K562 (cell line): ENCODE measurements around the gene CARD8. TPM values are rescaled to one million over a fixed set of nuclear protein-coding genes. Genes with fewer than 3 reads are reported as not detected.
A peak's percentile ranks its signal among the peaks of the same experiment; 100 is the strongest.

Experiments used
- ATAC-seq: fragments of 200-7000 bp; cut with Tn5 transposase; 3 replicates; pipeline ENCODE4 v1.9.1; 2020; ENCODE audit warnings: moderate library complexity
- BruUV-seq: library from RNA; stranded (reverse); fragments of 400-500 nt; replicated peaks from 2 replicates; lab custom pipeline; 2021; lab: Mats Ljungman, UMichigan
- CTCF ChIA-PET: fragments of 300-600 bp; formaldehyde crosslinking; extraction: SDS; loops from one replicate; lab custom pipeline; 2021; ENCODE audit warnings: low intra/inter-chr PET ratio; lab: Yijun Ruan, JAX
- POLR2A ChIA-PET: fragments of 300-600, 350-650 bp; sonication (Branson Sonifier 250); formaldehyde crosslinking; extraction: SDS; loops from one replicate; lab custom pipeline; 2021; ENCODE audit warnings: antibody characterized with exemption, inconsistent platforms; lab: Yijun Ruan, JAX
- DNase-seq, 4 experiments: peaks; one replicate each; pipeline versions ENCODE4 v3.0.0 to v3.0.0-alpha.2; 2011 to 2018; ENCODE audit warnings: low spot score in 3 of 4, mixed read lengths in 3 of 4; ENCODE audit errors: extremely low read depth in 1 of 4
- FAIRE-seq: peaks from 2 replicates; lab custom pipeline; 2011; peaks lifted over from hg19 to GRCh38; lab: Jason Lieb, UNC
- H2AFZ ChIP-seq: 2 replicates; pipeline ENCODE4 v1.6.0; 2011; ENCODE audit warnings: low read depth, low read length, control low read depth, inconsistent platforms
- H3K27ac ChIP-seq: fragments of 200-600 bp; 3 replicates; pipeline ENCODE4 v1.8.0; 2011; ENCODE audit warnings: low read depth, mild to moderate bottlenecking, control low read depth, inconsistent platforms, low read length, moderate library complexity, mixed read lengths; ENCODE audit errors: extremely low read depth
- H3K27me3 ChIP-seq, 2 experiments: fragments of 300-600 bp in 1 of 2; 2 replicates in 1 of 2; 3 replicates in 1 of 2; pipeline versions ENCODE4 v1.6.0 to v1.8.0; 2011; ENCODE audit warnings: inconsistent platforms in 2 of 2, low read length in 2 of 2, mild to moderate bottlenecking in 1 of 2, mixed read lengths in 1 of 2, moderate library complexity in 1 of 2; ENCODE audit not compliant: control insufficient read depth in 2 of 2, insufficient read depth in 2 of 2
- H3K36me3 ChIP-seq: fragments of 300-600 bp; 3 replicates; pipeline ENCODE4 v1.8.0; 2011; ENCODE audit warnings: mild to moderate bottlenecking, low read length, inconsistent platforms; ENCODE audit not compliant: control insufficient read depth, insufficient read depth
- H3K4me1 ChIP-seq, 2 experiments: fragments of 200-600 bp in 1 of 2; replicated peaks in 1 of 2; 2 replicates in 1 of 2; 3 replicates in 1 of 2; pipeline versions ENCODE4 v1.5.1 to v1.8.0; 2011; ENCODE audit warnings: inconsistent platforms in 2 of 2, low read length in 2 of 2, mild to moderate bottlenecking in 1 of 2, mixed read lengths in 1 of 2, moderate library complexity in 1 of 2; ENCODE audit not compliant: control insufficient read depth in 2 of 2, insufficient read depth in 2 of 2
- H3K4me2 ChIP-seq: 2 replicates; pipeline ENCODE4 v1.6.1; 2011; ENCODE audit warnings: low read length, control low read depth, inconsistent platforms, mixed read lengths; ENCODE audit not compliant: insufficient read depth
- H3K4me3 ChIP-seq: fragments of 200-600 bp; sonication (generic), shearing (Covaris generic); 2 replicates; pipeline ENCODE4 v1.5.1; 2016; ENCODE audit warnings: control low read depth, inconsistent platforms
- H3K79me2 ChIP-seq: fragments of 200-600 bp; 3 replicates; pipeline ENCODE4 v1.8.0; 2011; ENCODE audit warnings: low read length, inconsistent platforms; ENCODE audit not compliant: control insufficient read depth, insufficient read depth
- H3K9ac ChIP-seq, 2 experiments: 2 replicates each; pipeline versions ENCODE4 v1.6.0 to v1.6.1; 2011; ENCODE audit warnings: low read depth in 2 of 2, low read length in 2 of 2, control low read depth in 1 of 2, inconsistent platforms in 1 of 2, mild to moderate bottlenecking in 1 of 2, mixed read lengths in 1 of 2; ENCODE audit not compliant: insufficient read depth in 1 of 2
- H3K9me1 ChIP-seq: one replicate; pipeline ENCODE4 v1.6.0; 2011; ENCODE audit warnings: inconsistent platforms, mild to moderate bottlenecking, low read length, moderate library complexity; ENCODE audit not compliant: control insufficient read depth, insufficient read depth
- H3K9me3 ChIP-seq: replicated peaks from 2 replicates; pipeline ENCODE4 v1.5.1; 2011; ENCODE audit warnings: low read depth, low read length, inconsistent platforms; ENCODE audit not compliant: control insufficient read depth, insufficient read depth
- H4K20me1 ChIP-seq: replicated peaks from 2 replicates; pipeline ENCODE4 v1.6.1; 2011; ENCODE audit warnings: low read length, inconsistent platforms, mixed read lengths; ENCODE audit not compliant: control insufficient read depth, insufficient read depth
- CHCHD3 ChIP-seq: fragments of 250-450 bp; sonication (Bioruptor Pico); IDR thresholded peaks from 2 replicates; pipeline ENCODE4 v2.1.2; 2022; ENCODE audit warnings: mild to moderate bottlenecking
- FOXK2 ChIP-seq, 2 experiments: fragments of 450-650 bp; IDR thresholded peaks in 1 of 2; conservative IDR thresholded peaks in 1 of 2; 2 replicates each; pipeline ENCODE4 v1.6.1; 2016; ENCODE audit warnings: low read depth in 2 of 2, mild to moderate bottlenecking in 1 of 2
- GTF3C2 ChIP-seq: IDR thresholded peaks from 3 replicates; pipeline ENCODE4 v1.6.1; 2011; ENCODE audit warnings: borderline replicate concordance, mild to moderate bottlenecking, moderate library complexity; ENCODE audit not compliant: insufficient read length; ENCODE audit errors: extremely low read depth
- NEUROD1 ChIP-seq: fragments of 150-350 bp; IDR thresholded peaks from 2 replicates; pipeline ENCODE4 v1.6.1; 2014; ENCODE audit warnings: borderline replicate concordance, low read length, low read depth; ENCODE audit not compliant: partially characterized antibody
- NFIX ChIP-seq: fragments of 250-450 bp; sonication (Bioruptor Pico); IDR thresholded peaks from 2 replicates; pipeline ENCODE4 v1.4.0; 2020; ENCODE audit warnings: low read depth, mild to moderate bottlenecking, moderate library complexity
- PREB ChIP-seq: sonication (generic); formaldehyde crosslinking; IDR thresholded peaks from 2 replicates; pipeline ENCODE4 v1.8.1; 2023; ENCODE audit warnings: mild to moderate bottlenecking, missing genetic modification reagents
- RBFOX2 ChIP-seq: fragments of 200-400 bp; formaldehyde crosslinking; IDR thresholded peaks from 2 replicates; pipeline ENCODE4 v1.6.1; 2017; ENCODE audit warnings: low read depth, mild to moderate bottlenecking, low read length, moderate library complexity
- SRSF9 ChIP-seq: fragments of 200-400 bp; formaldehyde crosslinking; IDR thresholded peaks from 2 replicates; pipeline ENCODE4 v1.6.1; 2017; ENCODE audit warnings: low read depth, low read length, borderline replicate concordance
- STAT5A ChIP-seq: IDR thresholded peaks from 2 replicates; pipeline ENCODE4 v1.6.1; 2012; ENCODE audit warnings: low read length, inconsistent platforms, borderline replicate concordance
- TAF1 ChIP-seq: IDR thresholded peaks from 2 replicates; pipeline ENCODE4 v1.6.1; 2011; ENCODE audit warnings: mild to moderate bottlenecking, low read length, moderate library complexity; ENCODE audit not compliant: insufficient read depth, control insufficient read depth, severe bottlenecking; ENCODE audit errors: extremely low read depth
- TBP ChIP-seq: optimal IDR thresholded peaks from 2 replicates; pipeline ENCODE3; 2011; ENCODE audit warnings: low read depth, low read length, improper control_type of control experiment
- TCF15 ChIP-seq: fragments of 250-450 bp; sonication (Bioruptor Pico); IDR thresholded peaks from 2 replicates; pipeline ENCODE4 v1.8.0; 2022; ENCODE audit warnings: moderate library complexity, mild to moderate bottlenecking, inconsistent platforms
- ZFP30 ChIP-seq: fragments of 250-450 bp; sonication (Bioruptor Pico); IDR thresholded peaks from 2 replicates; pipeline ENCODE4 v1.8.0; 2022; ENCODE audit warnings: moderate library complexity, mild to moderate bottlenecking, inconsistent platforms, borderline replicate concordance
- ZNF644 ChIP-seq: fragments of 200-800 bp; sonication (Bioruptor generic); IDR thresholded peaks from 2 replicates; pipeline ENCODE4 v1.6.1; 2016; ENCODE audit warnings: low read depth, missing genetic modification characterization, missing compliant biosample characterization
- WGBS: fragments of 100-300 bp; shearing (Covaris generic); methylation state at CpG from one replicate; pipeline ENCODE4 v1.1.6; 2016; ENCODE audit warnings: low coverage, mixed read lengths; ENCODE audit not compliant: insufficient coverage; ENCODE audit errors: missing lambda C conversion rate; 5-methylcytosine and 5-hydroxymethylcytosine counted together
- in situ Hi-C: fragments of 300-500 bp; cut with MboI; formaldehyde crosslinking; loops from 4 replicates; pipeline ENCODE4 v1.15.0; 2018; ENCODE audit warnings: inconsistent platforms, mixed read lengths
- intact Hi-C: fragments of 100-400 bp; cut with micrococcal nuclease; formaldehyde crosslinking; loops from 2 replicates; pipeline ENCODE4 v1.14.2; 2022
- polyA plus RNA-seq, 8 experiments: library from polyadenylated mRNA; depleted of rRNA in 4 of 8; stranded (reverse) in 5 of 8; unstranded in 3 of 8; fragments of >200 nt; fragmentation: Nextera tagmentation in 2 of 8; fragmentation: Illumina TruSeq in 1 of 8; extraction: Ambion mirVana in 2 of 8; extraction: Trizol in 1 of 8; gene quantifications; 2 replicates each; pipeline versions ENCODE4 v1.2.1 to v1.2.3, GENCODE V29; 2011 to 2014; ENCODE audit warnings: inconsistent platforms in 1 of 8, missing spikeins in 1 of 8
- total RNA-seq, 7 experiments: library from RNA; depleted of rRNA in 6 of 7; stranded (reverse); fragments of >200 nt in 6 of 7; fragmentation: Illumina TruSeq in 2 of 7; extraction: Trizol in 2 of 7; gene quantifications; 2 replicates each; pipeline versions ENCODE4 v1.2.1 to v1.2.3, GENCODE V29; 2011 to 2021; ENCODE audit warnings: low replicate concordance in 1 of 7

CARD8 gene
- total and polyA plus RNA-seq, 9 of the 15 experiments (the other 6 are each of a cell fraction or from before 2014, with no cell fraction given), result 11.5 to 26.4 (median 20.8) TPM

GRCh38 chr19:48249502-48250014 is 6.2 kb downstream of the CARD8 start (continued):
- TF ChIP-seq NEUROD1 (no peak), STAT5A (no peak), ZFP30 (no peak), NFIX (no peak), RBFOX2 (peak; percentile 36; the same call in 1 of the 2 replicates)

GRCh38 chr19:48248081-48248833 is 7.5 kb downstream of the CARD8 start:
- ATAC-seq, result no peak
- Histone ChIP-seq H4K20me1 (no peaks in the 10 kb centered on the region), H3K79me2 (peaks cover 10% of the 10 kb centered on the region), H3K9me3 (no peaks in the 10 kb centered on the region), H3K27me3 (no peaks in the 10 kb centered on the region), H3K4me3 (no peak overlapping the region), H2AFZ (no peak overlapping the region), H3K9ac (no peak overlapping the region), H3K4me1 (peaks cover 13 to 27% of the 10 kb centered on the region in 2 experiments; a peak in 3 of 5 replicates), H3K9me1 (no peaks in the 10 kb centered on the region), H3K27ac (no peak overlapping the region), H3K36me3 (peaks cover 21% of the 10 kb centered on the region; the same call in 2 of the 3 replicates), H3K4me2 (no peak overlapping the region)
- 93% methylated on average over 7 of the region's 7 CpGs for WGBS
- no peak for DNase-seq
- no peak for FAIRE-seq
- in situ Hi-C loops, result no loop called here
- ChIA-PET POLR2A (no interaction called here), CTCF (no interaction called here)
- TF ChIP-seq PREB (CRISPR knock-in tag) (no peak), FOXK2 (conservative IDR thresholded peaks at IDR 0.05 in 1 of 2, IDR thresholded peaks at IDR 0.05 in 1 of 2; ENCODE audit: low read depth in 2 of 2) (no peak), ZNF644 (tag) (no peak), TCF15 (CRISPR knock-in tag) (no peak), TAF1 (no peak), GTF3C2 (no peak), TBP (no peak), CHCHD3 (CRISPR knock-in tag) (no peak), SRSF9 (no peak)
- intact Hi-C loops, result no loop called here
- no TSS peak for BruUV-seq
